ENCODE measurements around the gene UNC13D. TPM values are rescaled to one million over a fixed set of nuclear protein-coding genes. Genes with fewer than 3 reads are reported as not detected.

UNC13D gene
- 2.8 to 6.6 TPM (median 6.2 TPM) in 5 replicates for total RNA-seq (2022; extraction: Qiagen RNA extraction)

GRCh38 chr17:75843577-75844529 is at the start of gene UNC13D:
Gene UNC13D (minus strand): TSS chr17:75844404. CDS start chr17:75844337, 67 bp downstream.

GRCh38 chr17:75878174-75878998 is 34.2 kb upstream of the UNC13D start, which contains the start of gene TRIM47:
Gene TRIM47 (minus strand): TSS chr17:75878581. CDS start chr17:75878548, 33 bp downstream.

GRCh38 chr17:75855310-75856061 is 11.3 kb upstream of the UNC13D start, which contains the start of gene WBP2:
Gene WBP2 (minus strand): TSS chr17:75855335. CDS start chr17:75855297, 38 bp downstream.

GRCh38 chr17:75784473-75785015 is 59.7 kb downstream of the UNC13D start, which contains the start of gene UNK:
Gene UNK (plus strand): TSS chr17:75784806. CDS start chr17:75784881, 75 bp downstream.

Other genes starting within 250 kb of the UNC13D start
- gene SMIM5, start 211.0 kb downstream of the UNC13D start, total RNA-seq (2022; extraction: Qiagen RNA extraction) = 0.61 to 1.3 TPM (median 0.83 TPM) in 5 replicates
- gene RECQL5, start 177.2 kb downstream of the UNC13D start, total RNA-seq (2022; extraction: Qiagen RNA extraction) = 18.8 to 28.9 TPM (median 27.4 TPM) in 5 replicates
- 113 to 142 TPM (median 123 TPM) in 5 replicates for gene SAP30BP, start 177.1 kb downstream of the UNC13D start, total RNA-seq (2022; extraction: Qiagen RNA extraction)
- gene ITGB4, start 122.9 kb downstream of the UNC13D start, total RNA-seq (2022; extraction: Qiagen RNA extraction) = 92.0 to 109 TPM (median 95.3 TPM) in 5 replicates
- 51.5 to 83.8 TPM (median 80.0 TPM) in 5 replicates for gene GALK1, start 79.2 kb downstream of the UNC13D start, total RNA-seq (2022; extraction: Qiagen RNA extraction)
- 26.6 to 31.6 TPM (median 30.8 TPM) in 5 replicates for gene UNK, start 59.6 kb downstream of the UNC13D start, total RNA-seq (2022; extraction: Qiagen RNA extraction)
- 79.2 to 91.0 TPM (median 85.9 TPM) in 5 replicates for gene WBP2, start 10.9 kb upstream of the UNC13D start, total RNA-seq (2022; extraction: Qiagen RNA extraction)
- 137 to 190 TPM (median 173 TPM) in 5 replicates for gene TRIM47, start 34.2 kb upstream of the UNC13D start, total RNA-seq (2022; extraction: Qiagen RNA extraction)
- gene TRIM65, start 52.5 kb upstream of the UNC13D start, total RNA-seq (2022; extraction: Qiagen RNA extraction) = 27.9 to 41.7 TPM (median 38.6 TPM) in 5 replicates
- 82.5 to 130 TPM (median 123 TPM) in 5 replicates for gene MRPL38, start 60.5 kb upstream of the UNC13D start, total RNA-seq (2022; extraction: Qiagen RNA extraction)
- gene FBF1, start 96.6 kb upstream of the UNC13D start, total RNA-seq (2022; extraction: Qiagen RNA extraction) = 5.1 to 9.4 TPM (median 8.9 TPM) in 5 replicates
- 13.5 to 18.4 TPM (median 16.6 TPM) in 5 replicates for gene ACOX1, start 134.8 kb upstream of the UNC13D start, total RNA-seq (2022; extraction: Qiagen RNA extraction)
- gene TEN1, start 134.8 kb upstream of the UNC13D start, total RNA-seq (2022; extraction: Qiagen RNA extraction) = 20.6 to 26.5 TPM (median 25.5 TPM) in 5 replicates
- gene CDK3, start 156.5 kb upstream of the UNC13D start, total RNA-seq (2022; extraction: Qiagen RNA extraction) = 4.2 to 6.2 TPM (median 4.7 TPM) in 5 replicates
- 15.7 to 21.0 TPM (median 16.7 TPM) in 5 replicates for gene EVPL, start 182.9 kb upstream of the UNC13D start, total RNA-seq (2022; extraction: Qiagen RNA extraction)
- gene SRP68, start 228.1 kb upstream of the UNC13D start, total RNA-seq (2022; extraction: Qiagen RNA extraction) = 76.1 to 80.1 TPM (median 78.6 TPM) in 5 replicates
- 0.54 to 2.1 TPM (median 1.8 TPM) in 5 replicates for gene GALR2, start 230.4 kb upstream of the UNC13D start, total RNA-seq (2022; extraction: Qiagen RNA extraction)
- gene ZACN, start 234.8 kb upstream of the UNC13D start, total RNA-seq (2022; extraction: Qiagen RNA extraction) = 0.10 to 0.36 TPM (median 0.22 TPM) in 5 replicates

Data from A549 treated with Mapracorat at 1 μM for 4 hours (cell line).